22Rv1 (cell line): Measurements from ENCODE around the gene SDK2.
"Not testable (repeated sequence)": the region's sequence is repeated elsewhere in the genome, so short reads cannot be mapped to it uniquely, and the experiment has no call there.

Experiments
- H3K27ac ChIP-seq: fragments of 450-650 bp; 2 replicates; pipeline ENCODE4 v1.5.1; 2017
- ZFX ChIP-seq: fragments of 450-650 bp; IDR thresholded peaks from 2 replicates; pipeline ENCODE4 v1.6.1; 2017; ENCODE audit warnings: antibody characterized with exemption, borderline replicate concordance
- TF ChIP-seq, protein P1 (sequence below): fragments of 450-650 bp; IDR thresholded peaks from 2 replicates; pipeline ENCODE4 v1.5.1; 2017; ENCODE audit warnings: mild to moderate bottlenecking

SDK2 gene

GRCh38 chr17:73309727-73310596 is 334.3 kb downstream of the SDK2 start:
- peak overlapping the region; percentile 67 for H3K27ac ChIP-seq
- TF ChIP-seq, protein P1, sequence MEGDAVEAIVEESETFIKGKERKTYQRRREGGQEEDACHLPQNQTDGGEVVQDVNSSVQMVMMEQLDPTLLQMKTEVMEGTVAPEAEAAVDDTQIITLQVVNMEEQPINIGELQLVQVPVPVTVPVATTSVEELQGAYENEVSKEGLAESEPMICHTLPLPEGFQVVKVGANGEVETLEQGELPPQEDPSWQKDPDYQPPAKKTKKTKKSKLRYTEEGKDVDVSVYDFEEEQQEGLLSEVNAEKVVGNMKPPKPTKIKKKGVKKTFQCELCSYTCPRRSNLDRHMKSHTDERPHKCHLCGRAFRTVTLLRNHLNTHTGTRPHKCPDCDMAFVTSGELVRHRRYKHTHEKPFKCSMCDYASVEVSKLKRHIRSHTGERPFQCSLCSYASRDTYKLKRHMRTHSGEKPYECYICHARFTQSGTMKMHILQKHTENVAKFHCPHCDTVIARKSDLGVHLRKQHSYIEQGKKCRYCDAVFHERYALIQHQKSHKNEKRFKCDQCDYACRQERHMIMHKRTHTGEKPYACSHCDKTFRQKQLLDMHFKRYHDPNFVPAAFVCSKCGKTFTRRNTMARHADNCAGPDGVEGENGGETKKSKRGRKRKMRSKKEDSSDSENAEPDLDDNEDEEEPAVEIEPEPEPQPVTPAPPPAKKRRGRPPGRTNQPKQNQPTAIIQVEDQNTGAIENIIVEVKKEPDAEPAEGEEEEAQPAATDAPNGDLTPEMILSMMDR: no peak
- no peak for TF ChIP-seq ZFX

- H3K27ac ChIP-seq: not testable (repeated sequence)
Measured at GRCh38 chr17:73308959-73309358, 335.3 kb downstream of the SDK2 start.

- no peak for TF ChIP-seq ZFX
- TF ChIP-seq, protein P1: no peak
- H3K27ac ChIP-seq: no peak overlapping the region
Measured at GRCh38 chr17:73308017-73308823, 336.0 kb downstream of the SDK2 start.

GRCh38 chr17:73307130-73307529 is 337.1 kb downstream of the SDK2 start:
- H3K27ac ChIP-seq: no peak overlapping the region
- TF ChIP-seq, protein P1: no peak
- no peak for TF ChIP-seq ZFX

DNA sequence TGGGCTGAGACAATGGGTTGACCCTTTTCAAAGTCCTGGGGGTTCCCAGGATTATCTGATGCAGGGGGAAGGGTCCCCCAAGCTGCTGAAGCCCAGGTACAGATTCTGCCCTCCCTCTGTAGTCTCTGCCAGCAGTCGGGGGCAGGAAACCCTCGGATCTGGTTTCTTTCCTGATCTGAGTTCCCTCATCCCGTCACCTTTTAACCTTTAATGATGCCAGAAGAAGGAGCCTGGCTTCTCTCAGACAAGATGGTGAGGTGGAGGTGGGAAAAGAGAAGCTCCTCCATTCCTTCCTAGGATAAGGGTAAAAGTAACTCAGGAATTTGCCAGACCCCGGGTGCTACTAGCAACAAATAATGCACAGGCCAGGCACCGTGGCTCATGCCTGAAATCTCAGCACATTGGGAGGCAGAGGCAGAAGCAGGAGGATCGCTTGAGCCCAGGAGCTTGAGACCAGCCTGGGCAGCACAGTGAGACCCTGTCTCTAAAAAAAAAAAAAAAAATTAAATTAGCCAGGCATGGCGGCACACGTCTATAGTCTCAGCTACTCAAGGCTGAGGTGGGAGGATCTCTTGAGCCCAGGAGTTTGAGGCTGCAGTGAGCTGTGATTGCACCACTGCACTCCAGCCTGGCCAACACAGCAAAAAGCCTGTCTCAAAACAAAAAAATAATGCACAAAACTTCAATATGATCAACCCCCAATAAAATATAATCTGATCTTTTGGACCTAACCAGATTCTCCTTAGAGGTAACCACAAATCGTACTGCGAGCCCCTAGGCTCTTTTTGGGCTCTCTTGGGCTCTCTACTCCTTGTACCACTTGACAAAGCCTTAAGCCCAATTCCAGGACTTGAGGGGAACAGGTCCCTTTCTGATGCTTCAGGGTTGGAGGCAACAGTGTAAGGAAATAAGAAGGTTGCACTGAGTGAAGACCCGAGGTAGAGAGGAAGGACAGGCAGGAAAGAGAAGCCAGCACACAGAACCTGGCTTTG is 338.1 kb downstream of the SDK2 start:
- H3K27ac ChIP-seq: no peak overlapping the region

DNA sequence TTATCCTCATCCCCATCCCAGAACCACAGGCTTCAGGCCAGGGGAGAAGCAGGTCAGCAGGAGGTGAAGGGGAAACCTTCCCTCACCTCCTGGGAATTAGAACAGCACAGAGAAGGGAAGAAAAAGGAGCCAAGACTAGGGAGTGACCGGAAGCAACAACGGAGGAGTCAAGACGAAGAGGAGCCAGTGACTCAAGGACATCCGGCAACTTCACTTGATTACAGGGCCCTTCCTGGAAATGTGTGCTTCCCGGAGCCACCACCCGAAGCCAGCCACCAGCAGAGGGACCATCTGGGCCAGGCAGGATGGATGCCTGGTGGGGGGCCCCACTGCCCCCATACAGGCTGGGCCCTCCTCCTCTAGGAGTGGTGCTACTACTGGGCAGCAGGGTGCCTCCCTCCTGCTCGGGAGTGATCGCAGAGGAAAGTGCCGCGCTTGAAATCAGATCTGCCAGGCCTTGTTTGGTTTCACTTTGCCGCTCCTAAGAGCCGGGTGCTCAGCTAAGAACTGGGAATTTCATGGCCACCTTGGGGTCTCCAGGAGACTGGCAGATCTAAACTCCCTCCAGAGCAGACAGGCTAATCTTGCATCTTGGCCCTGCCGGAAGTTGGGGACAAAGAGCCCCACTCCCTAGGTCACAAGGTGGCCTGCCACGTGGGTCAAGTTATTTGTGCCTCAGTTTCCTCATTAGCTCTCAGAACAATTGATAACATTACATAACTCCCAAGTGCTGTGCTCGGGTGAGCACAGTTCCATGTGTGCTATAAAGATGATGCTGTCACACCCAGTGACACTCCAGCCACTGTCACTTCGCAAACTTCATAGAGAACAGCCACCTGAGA is 339.1 kb downstream of the SDK2 start:
- H3K27ac ChIP-seq: no peak overlapping the region
- TF ChIP-seq ZFX: no peak
- TF ChIP-seq, protein P1: no peak

More for the DNA sequence above, 338.1 kb downstream of the SDK2 start:
- TF ChIP-seq ZFX: no peak
- TF ChIP-seq, protein P1: no peak
